Neural progenitor cell (in vitro differentiated cells): ENCODE measurements around the gene NOX3. TPM values are rescaled to one million over a fixed set of nuclear protein-coding genes. Genes with fewer than 3 reads are reported as not detected.

Experiments
- DNase-seq: peaks from one replicate; pipeline ENCODE4 v3.0.0-alpha.2; 2016; ENCODE audit warnings: low spot score
- H2AFZ ChIP-seq: fragments of 200-600 bp; sonication (generic); replicated peaks from 2 replicates; pipeline ENCODE4 v1.6.1; 2016; ENCODE audit warnings: antibody characterized with exemption
- H3F3A ChIP-seq: fragments of 200-600 bp; sonication (generic); 2 replicates; pipeline ENCODE4 v1.6.1; 2016; ENCODE audit warnings: antibody characterized with exemption, low read depth
- H3K27ac ChIP-seq: fragments of 200-600 bp; sonication (generic); 2 replicates; pipeline ENCODE4 v1.5.1; 2016; ENCODE audit warnings: mild to moderate bottlenecking
- H3K27me3 ChIP-seq: fragments of 200-600 bp; sonication (generic); 2 replicates; pipeline ENCODE4 v1.6.1; 2016; ENCODE audit warnings: mild to moderate bottlenecking, moderate library complexity
- H3K36me3 ChIP-seq: fragments of 200-600 bp; sonication (generic); 2 replicates; pipeline ENCODE4 v1.5.1; 2016
- H3K4me1 ChIP-seq: fragments of 200-600 bp; sonication (generic); 2 replicates; pipeline ENCODE4 v1.6.1; 2016; ENCODE audit warnings: mixed run types
- H3K4me2 ChIP-seq: fragments of 200-600 bp; sonication (generic); 2 replicates; pipeline ENCODE4 v1.6.1; 2016
- H3K4me3 ChIP-seq: fragments of 200-600 bp; sonication (generic); 2 replicates; pipeline ENCODE4 v1.5.1; 2016
- H3K79me2 ChIP-seq: fragments of 200-600 bp; sonication (generic); 2 replicates; pipeline ENCODE4 v1.6.1; 2016; ENCODE audit warnings: low read depth
- H3K9ac ChIP-seq: fragments of 200-600 bp; sonication (generic); 2 replicates; pipeline ENCODE4 v1.6.1; 2016
- H3K9me3 ChIP-seq: fragments of 200-600 bp; sonication (generic); 2 replicates; pipeline ENCODE4 v1.5.1; 2016; ENCODE audit warnings: low read depth
- H4K20me1 ChIP-seq: fragments of 200-600 bp; sonication (generic); 2 replicates; pipeline ENCODE4 v1.6.1; 2016; ENCODE audit warnings: low read depth
- H3K27ac Mint-ChIP-seq: 3 replicates; pipeline ENCODE4 v1.8.0; 2021; ENCODE audit warnings: mixed read lengths
- H3K27me3 Mint-ChIP-seq: 2 replicates; pipeline ENCODE4 v1.8.0; 2022; ENCODE audit warnings: low read depth, mild to moderate bottlenecking, inconsistent platforms, moderate library complexity, mixed read lengths; ENCODE audit not compliant: insufficient read depth
- H3K36me3 Mint-ChIP-seq: 3 replicates; pipeline ENCODE4 v1.8.0; 2021; ENCODE audit warnings: mixed read lengths
- H3K4me1 Mint-ChIP-seq: 3 replicates; pipeline ENCODE4 v1.8.0; 2021; ENCODE audit warnings: mixed read lengths
- H3K4me3 Mint-ChIP-seq: 3 replicates; pipeline ENCODE4 v1.8.0; 2021; ENCODE audit warnings: mild to moderate bottlenecking, moderate library complexity, mixed read lengths
- H3K9me3 Mint-ChIP-seq: 3 replicates; pipeline ENCODE4 v1.8.0; 2020; ENCODE audit warnings: mixed read lengths
- EZH2 ChIP-seq: fragments of 200-600 bp; sonication (generic); IDR thresholded peaks from 2 replicates; pipeline ENCODE4 v1.6.1; 2017; ENCODE audit warnings: antibody characterized with exemption, mild to moderate bottlenecking, moderate library complexity
- EZH2phosphoT487 ChIP-seq: fragments of 200-600 bp; sonication (generic); IDR thresholded peaks from 2 replicates; pipeline ENCODE4 v1.6.1; 2017; ENCODE audit warnings: antibody characterized with exemption
- total RNA-seq: library from RNA; depleted of rRNA; stranded (reverse); fragments of >200 nt; gene quantifications from 2 replicates; pipeline ENCODE4 v1.2.3, GENCODE V29; 2015; ENCODE audit warnings: low replicate concordance
- TF ChIP-seq, protein P1 (sequence below): fragments of 200-600 bp; sonication (generic); IDR thresholded peaks from 2 replicates; pipeline ENCODE4 v1.5.1; 2017; ENCODE audit warnings: antibody characterized with exemption, mild to moderate bottlenecking

The NOX3 gene
- total RNA-seq, 1 donor from 2014 or later, result not detected

DNA sequence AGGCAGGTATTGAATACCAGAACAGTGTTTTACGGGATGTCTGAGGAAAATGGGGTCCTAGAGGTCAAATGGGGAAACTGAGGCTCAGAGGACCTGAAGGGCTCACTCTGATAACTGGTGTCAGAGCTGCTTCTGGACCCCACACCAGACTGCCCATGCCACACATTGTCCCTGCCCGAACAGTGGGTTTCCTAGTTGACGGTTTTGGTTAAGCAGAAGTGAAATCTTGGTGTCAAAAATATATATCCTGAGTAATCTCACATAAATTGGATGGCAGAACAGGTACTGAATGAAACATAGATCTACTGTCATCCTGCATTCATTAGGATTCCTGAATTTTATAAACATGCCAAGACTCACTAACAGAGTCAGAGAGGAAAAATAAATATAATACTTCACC lies 16.3 kb downstream of the NOX3 start:
- Histone ChIP-seq H3K27me3 (no peaks in the 10 kb centered on the region), H3K4me3 (no peak overlapping the region), H3K27ac (no peak overlapping the region), H4K20me1 (no peaks in the 10 kb centered on the region), H3K9ac (no peak overlapping the region), H3K9me3 (no peaks in the 10 kb centered on the region), H3K79me2 (no peaks in the 10 kb centered on the region), H3F3A (no peaks in the 10 kb centered on the region), H3K36me3 (no peaks in the 10 kb centered on the region), H3K4me2 (no peak overlapping the region), H2AFZ (no peak overlapping the region), H3K4me1 (peaks cover 8% of the 10 kb centered on the region)
- Mint-ChIP-seq H3K36me3 (no peaks in the 10 kb centered on the region), H3K27ac (no peak overlapping the region), H3K4me1 (peaks cover 2% of the 10 kb centered on the region), H3K9me3 (no peaks in the 10 kb centered on the region), H3K27me3 (peaks cover under 1% of the 10 kb centered on the region), H3K4me3 (no peak overlapping the region)
- DNase-seq, result no peak
- TF ChIP-seq EZH2phosphoT487 (no peak), EZH2 (no peak)
- TF ChIP-seq, protein P1, sequence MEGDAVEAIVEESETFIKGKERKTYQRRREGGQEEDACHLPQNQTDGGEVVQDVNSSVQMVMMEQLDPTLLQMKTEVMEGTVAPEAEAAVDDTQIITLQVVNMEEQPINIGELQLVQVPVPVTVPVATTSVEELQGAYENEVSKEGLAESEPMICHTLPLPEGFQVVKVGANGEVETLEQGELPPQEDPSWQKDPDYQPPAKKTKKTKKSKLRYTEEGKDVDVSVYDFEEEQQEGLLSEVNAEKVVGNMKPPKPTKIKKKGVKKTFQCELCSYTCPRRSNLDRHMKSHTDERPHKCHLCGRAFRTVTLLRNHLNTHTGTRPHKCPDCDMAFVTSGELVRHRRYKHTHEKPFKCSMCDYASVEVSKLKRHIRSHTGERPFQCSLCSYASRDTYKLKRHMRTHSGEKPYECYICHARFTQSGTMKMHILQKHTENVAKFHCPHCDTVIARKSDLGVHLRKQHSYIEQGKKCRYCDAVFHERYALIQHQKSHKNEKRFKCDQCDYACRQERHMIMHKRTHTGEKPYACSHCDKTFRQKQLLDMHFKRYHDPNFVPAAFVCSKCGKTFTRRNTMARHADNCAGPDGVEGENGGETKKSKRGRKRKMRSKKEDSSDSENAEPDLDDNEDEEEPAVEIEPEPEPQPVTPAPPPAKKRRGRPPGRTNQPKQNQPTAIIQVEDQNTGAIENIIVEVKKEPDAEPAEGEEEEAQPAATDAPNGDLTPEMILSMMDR, result no peak

DNA sequence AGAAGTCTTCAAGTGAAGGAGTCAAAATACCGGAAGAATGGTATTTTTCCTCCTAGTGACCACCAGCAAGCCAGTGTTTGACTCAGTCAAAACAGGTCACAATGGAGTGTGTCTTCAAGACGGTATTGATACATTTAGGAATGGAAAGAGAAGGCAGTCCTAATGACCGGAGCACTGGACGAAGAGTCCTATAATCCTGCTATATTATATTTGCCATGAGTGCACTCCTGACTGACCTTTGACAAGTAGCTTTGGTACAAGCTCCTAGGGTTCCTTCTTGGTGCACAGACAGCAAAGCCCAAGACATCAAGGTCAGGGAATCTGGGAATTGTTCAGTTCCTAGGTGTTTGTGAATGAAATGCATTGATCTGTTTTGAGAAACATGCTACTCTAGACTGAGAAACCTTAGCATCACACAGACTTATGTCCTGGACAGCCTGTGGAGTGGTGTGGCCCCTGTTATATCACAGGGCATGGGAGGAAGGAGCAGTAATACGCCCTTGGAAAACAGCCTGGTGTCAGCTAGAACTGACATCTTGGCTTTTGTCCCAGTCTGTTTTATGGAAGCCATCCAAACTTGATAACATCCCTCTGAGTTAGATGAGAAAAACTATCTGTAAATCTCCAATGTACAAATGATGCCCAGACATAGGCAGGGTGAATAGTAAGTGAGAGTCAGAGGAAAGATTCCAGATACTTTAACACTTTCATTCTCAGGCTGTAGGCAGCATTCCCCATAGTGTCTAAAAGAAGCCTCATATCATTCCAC lies 18.5 kb downstream of the NOX3 start:
- Histone ChIP-seq H3K79me2 (no peaks in the 10 kb centered on the region), H3K36me3 (no peaks in the 10 kb centered on the region), H4K20me1 (no peaks in the 10 kb centered on the region), H3K9ac (no peak overlapping the region), H3K4me3 (no peak overlapping the region), H3K9me3 (no peaks in the 10 kb centered on the region), H2AFZ (peak overlapping the region; percentile 18), H3K4me1 (peaks cover 8% of the 10 kb centered on the region), H3F3A (no peaks in the 10 kb centered on the region), H3K4me2 (no peak overlapping the region), H3K27me3 (no peaks in the 10 kb centered on the region), H3K27ac (no peak overlapping the region)
- DNase-seq, result no peak
- Mint-ChIP-seq H3K4me1 (peaks cover 2% of the 10 kb centered on the region), H3K27ac (no peak overlapping the region), H3K27me3 (peaks cover 2% of the 10 kb centered on the region), H3K9me3 (no peaks in the 10 kb centered on the region), H3K4me3 (no peak overlapping the region), H3K36me3 (no peaks in the 10 kb centered on the region)
- TF ChIP-seq EZH2phosphoT487 (no peak), EZH2 (no peak)
- TF ChIP-seq, protein P1, result no peak

DNA sequence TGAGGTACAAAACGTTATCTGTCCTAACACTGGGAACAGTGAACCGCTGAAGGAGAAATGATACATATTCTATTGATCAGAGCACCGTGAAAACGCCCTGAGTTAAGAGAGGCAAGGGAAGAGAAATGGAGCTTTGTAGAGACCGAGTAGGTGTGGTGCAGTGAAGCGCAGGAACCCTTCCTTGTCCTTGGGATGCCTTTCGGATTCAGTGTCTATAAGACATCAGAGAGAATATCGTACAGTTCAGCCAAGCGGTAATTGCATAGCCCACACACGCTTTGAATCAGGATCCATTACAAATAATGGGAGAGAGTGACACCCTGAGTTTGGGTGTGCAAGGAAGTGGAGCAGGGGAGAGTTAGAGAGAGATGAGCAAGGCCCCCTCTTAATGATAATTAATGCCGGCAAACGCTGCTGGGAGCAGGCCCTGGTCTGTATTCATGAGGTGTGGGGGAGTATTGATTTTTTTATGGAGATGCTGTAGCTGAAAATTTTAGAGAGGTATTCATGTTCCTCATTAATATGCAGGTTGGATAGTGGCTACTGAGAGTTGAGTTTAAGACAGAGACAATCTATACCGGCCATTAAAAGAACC lies 20.7 kb downstream of the NOX3 start:
- no peak overlapping the region for H3K27ac Mint-ChIP-seq
- Histone ChIP-seq H2AFZ (peak overlapping the region; percentile 24), H3K27ac (no peak overlapping the region), H3K4me3 (no peak overlapping the region), H3K36me3 (no peaks in the 10 kb centered on the region), H3K4me2 (no peak overlapping the region), H3K79me2 (no peaks in the 10 kb centered on the region), H3F3A (no peaks in the 10 kb centered on the region), H3K9ac (no peak overlapping the region), H4K20me1 (no peaks in the 10 kb centered on the region), H3K27me3 (no peaks in the 10 kb centered on the region), H3K9me3 (no peaks in the 10 kb centered on the region), H3K4me1 (no peaks in the 10 kb centered on the region)
- H3K4me1 Mint-ChIP-seq, result no peaks in the 10 kb centered on the region
- H3K4me3 Mint-ChIP-seq, result no peak overlapping the region
- H3K27me3 Mint-ChIP-seq, result peaks cover 2% of the 10 kb centered on the region
- TF ChIP-seq, protein P1, result no peak
- no peak for TF ChIP-seq EZH2
- TF ChIP-seq EZH2phosphoT487, result no peak
- DNase-seq, result no peak
- H3K9me3 Mint-ChIP-seq, result no peaks in the 10 kb centered on the region
- no peaks in the 10 kb centered on the region for H3K36me3 Mint-ChIP-seq
